Kidney (tissue), 14 donors: ENCODE data around the gene SH3GL3. TPM values are rescaled to one million over a fixed set of nuclear protein-coding genes. Genes with fewer than 3 reads are reported as not detected.

Experiments
- DNase-seq, 5 donors: peaks; one replicate each; pipeline ENCODE4 v3.0.0-alpha.2; 2013 to 2020
- FAIRE-seq: peaks from 2 replicates; lab custom pipeline; 2012; peaks lifted over from hg19 to GRCh38; lab: Jason Lieb, UNC
- H3K27ac ChIP-seq, 2 donors: one replicate each; pipeline ENCODE4 v1.7.0; 2013; ENCODE audit warnings: low read depth in 2 of 2, low read length in 2 of 2, inconsistent platforms in 1 of 2
- H3K27me3 ChIP-seq: one replicate; pipeline ENCODE4 v1.7.1; 2013; ENCODE audit warnings: low read length, inconsistent platforms; ENCODE audit not compliant: control insufficient read depth, insufficient read depth
- H3K36me3 ChIP-seq, 3 donors: one replicate each; pipeline versions ENCODE4 v1.7.0 to v1.7.1; 2013; ENCODE audit warnings: low read length in 3 of 3, control low read depth in 1 of 3, inconsistent platforms in 1 of 3; ENCODE audit not compliant: insufficient read depth in 3 of 3, control insufficient read depth in 2 of 3
- H3K4me1 ChIP-seq, 3 donors: one replicate each; pipeline versions ENCODE4 v1.7.0 to v1.7.1; 2013; ENCODE audit warnings: low read length in 3 of 3, inconsistent platforms in 1 of 3, low read depth in 1 of 3; ENCODE audit not compliant: control insufficient read depth in 2 of 3, insufficient read depth in 2 of 3
- H3K4me3 ChIP-seq, 3 donors: one replicate each; pipeline versions ENCODE4 v1.7.0 to v1.8.1; 2013; ENCODE audit warnings: low read length in 3 of 3, control low read depth in 1 of 3, inconsistent platforms in 1 of 3
- H3K9ac ChIP-seq, 3 donors: one replicate each; pipeline versions ENCODE4 v1.7.0 to v1.7.1; 2013; ENCODE audit warnings: low read length in 3 of 3, control low read depth in 1 of 3, inconsistent platforms in 1 of 3
- H3K9me3 ChIP-seq, 3 donors: one replicate each; pipeline versions ENCODE4 v1.7.0 to v1.7.1; 2013; ENCODE audit warnings: low read length in 3 of 3, control low read depth in 1 of 3, inconsistent platforms in 1 of 3; ENCODE audit not compliant: control insufficient read depth in 2 of 3, insufficient read depth in 1 of 3
- intact Hi-C: fragments of 100-400 bp; cut with DNase I; formaldehyde crosslinking; loops from one replicate; pipeline ENCODE4 v1.11.1; 2022
- polyA plus RNA-seq: library from polyadenylated mRNA; stranded (reverse); fragments of 350-450 nt; fragmentation: Illumina TruSeq; extraction: RNeasy Lipid Tissue Mini Kit (QIAGEN cat#74804); gene quantifications from one replicate; pipeline ENCODE4 v1.2.3, GENCODE V29; 2014; ENCODE audit warnings: low read depth, low replicate concordance; ENCODE audit not compliant: insufficient read depth
- total RNA-seq: library from RNA; stranded (reverse); fragmentation: NEBNext Ultra II Directional; extraction: Animal tissue kit (Norgen Biotek cat#: 25700); gene quantifications from one replicate; pipeline ENCODE4 v1.2.1, GENCODE V29; 2021
- TF ChIP-seq, protein P1 (sequence below): IDR thresholded peaks from 3 replicates; pipeline ENCODE4 v1.5.1; 2012; ENCODE audit warnings: mild to moderate bottlenecking, moderate library complexity, borderline replicate concordance; ENCODE audit not compliant: insufficient read depth; ENCODE audit errors: extremely low read depth
- donor health status: control.
- donor health status: control.
- donor health status: control.
- donor health status: control.
- donor health status: control.
- donor health status: DM: yes; HTN: yes; CAD: no.
- donor health status: Normal renal cell carcinoma (clear cell type).

SH3GL3 gene
- total and polyA plus RNA-seq, 2 donors from 2014 or later = 0.47 TPM; not detected in 1

DNA sequence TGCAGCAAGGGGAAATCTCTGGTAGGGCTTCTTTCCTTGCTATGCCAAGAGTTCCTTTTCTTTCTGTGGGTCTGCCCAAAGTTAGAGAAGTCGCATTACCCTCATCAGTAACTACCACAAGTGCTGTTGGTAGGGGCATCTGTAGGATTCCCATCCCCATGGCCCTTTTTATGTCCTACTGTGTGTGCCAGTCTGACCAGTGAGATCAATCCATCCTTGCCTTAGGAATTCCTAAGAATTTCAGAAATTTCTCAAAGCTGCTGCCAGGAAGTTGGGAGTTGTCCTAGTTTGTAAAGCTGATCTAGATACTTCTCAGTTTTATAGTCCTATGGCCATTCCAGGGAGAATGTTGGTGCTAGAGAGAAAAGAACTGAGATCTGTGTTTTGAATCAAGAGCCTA is 36.5 kb downstream of the SH3GL3 start:
- no peak overlapping the region for H3K9ac ChIP-seq
- H3K27ac ChIP-seq = no peak overlapping the region
- H3K9me3 ChIP-seq = peaks cover 0 to 15% (median 0%) of the 10 kb centered on the region in 3 donors
- intact Hi-C loops = no loop called here
- H3K4me3 ChIP-seq = no peak overlapping the region
- H3K27me3 ChIP-seq = no peaks in the 10 kb centered on the region
- H3K4me1 ChIP-seq = no peaks in the 10 kb centered on the region
- DNase-seq (no peak), FAIRE-seq (no peak)
- no peaks in the 10 kb centered on the region for H3K36me3 ChIP-seq
- TF ChIP-seq, protein P1, sequence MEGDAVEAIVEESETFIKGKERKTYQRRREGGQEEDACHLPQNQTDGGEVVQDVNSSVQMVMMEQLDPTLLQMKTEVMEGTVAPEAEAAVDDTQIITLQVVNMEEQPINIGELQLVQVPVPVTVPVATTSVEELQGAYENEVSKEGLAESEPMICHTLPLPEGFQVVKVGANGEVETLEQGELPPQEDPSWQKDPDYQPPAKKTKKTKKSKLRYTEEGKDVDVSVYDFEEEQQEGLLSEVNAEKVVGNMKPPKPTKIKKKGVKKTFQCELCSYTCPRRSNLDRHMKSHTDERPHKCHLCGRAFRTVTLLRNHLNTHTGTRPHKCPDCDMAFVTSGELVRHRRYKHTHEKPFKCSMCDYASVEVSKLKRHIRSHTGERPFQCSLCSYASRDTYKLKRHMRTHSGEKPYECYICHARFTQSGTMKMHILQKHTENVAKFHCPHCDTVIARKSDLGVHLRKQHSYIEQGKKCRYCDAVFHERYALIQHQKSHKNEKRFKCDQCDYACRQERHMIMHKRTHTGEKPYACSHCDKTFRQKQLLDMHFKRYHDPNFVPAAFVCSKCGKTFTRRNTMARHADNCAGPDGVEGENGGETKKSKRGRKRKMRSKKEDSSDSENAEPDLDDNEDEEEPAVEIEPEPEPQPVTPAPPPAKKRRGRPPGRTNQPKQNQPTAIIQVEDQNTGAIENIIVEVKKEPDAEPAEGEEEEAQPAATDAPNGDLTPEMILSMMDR = no peak

DNA sequence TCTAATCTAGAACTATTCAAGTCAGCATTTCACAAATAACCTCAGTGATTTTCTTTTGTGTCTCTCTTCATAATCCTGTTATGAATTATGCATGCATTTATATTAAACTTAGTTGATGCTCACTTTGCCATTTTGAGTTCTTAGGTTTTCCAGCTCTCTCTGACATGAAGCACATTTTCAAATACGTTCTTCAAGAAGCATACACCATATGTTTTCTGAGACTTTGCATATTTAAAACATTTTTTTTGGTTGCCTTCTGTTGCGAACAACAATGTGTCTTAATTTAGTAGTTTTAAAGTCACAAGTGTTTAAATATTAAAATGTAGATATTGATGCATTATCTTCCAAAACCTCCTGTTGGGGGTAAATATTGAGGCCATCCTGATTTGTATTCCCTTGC is 37.5 kb downstream of the SH3GL3 start:
- no peaks in the 10 kb centered on the region for H3K4me1 ChIP-seq
- DNase-seq (no peak), FAIRE-seq (no peak)
- no peaks in the 10 kb centered on the region for H3K27me3 ChIP-seq
- TF ChIP-seq, protein P1 = no peak
- H3K9ac ChIP-seq = no peak overlapping the region
- no peaks in the 10 kb centered on the region for H3K36me3 ChIP-seq
- H3K4me3 ChIP-seq = no peak overlapping the region
- intact Hi-C loops = no loop called here
- H3K9me3 ChIP-seq = peaks cover 0 to 15% (median 0%) of the 10 kb centered on the region in 3 donors
- H3K27ac ChIP-seq = no peak overlapping the region

DNA sequence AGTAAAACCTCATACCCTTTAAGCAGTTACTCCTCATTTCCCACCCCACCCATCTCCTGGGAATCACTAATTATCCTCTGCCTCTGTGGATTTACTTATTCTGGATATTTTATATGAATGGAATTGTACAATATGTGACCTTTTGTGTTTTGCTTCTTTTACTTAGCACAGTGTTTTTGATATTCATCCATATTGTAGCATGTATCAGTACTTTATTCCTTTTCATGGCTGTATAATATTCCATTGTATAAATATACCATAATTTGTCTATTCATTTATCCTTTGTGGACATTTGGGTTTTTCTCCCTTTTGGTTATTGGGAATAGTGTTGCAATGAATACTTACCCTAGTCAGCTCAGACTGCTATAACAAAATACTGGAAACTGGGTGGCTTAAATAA is 39.2 kb downstream of the SH3GL3 start:
- Histone ChIP-seq H3K27ac (no peak overlapping the region), H3K9me3 (peaks cover 0 to 15% (median 0%) of the 10 kb centered on the region in 3 donors), H3K36me3 (no peaks in the 10 kb centered on the region), H3K9ac (no peak overlapping the region), H3K27me3 (no peaks in the 10 kb centered on the region), H3K4me1 (no peaks in the 10 kb centered on the region), H3K4me3 (no peak overlapping the region)
- TF ChIP-seq, protein P1 = no peak
- FAIRE-seq (no peak), DNase-seq (no peak)
- intact Hi-C loops = no loop called here

DNA sequence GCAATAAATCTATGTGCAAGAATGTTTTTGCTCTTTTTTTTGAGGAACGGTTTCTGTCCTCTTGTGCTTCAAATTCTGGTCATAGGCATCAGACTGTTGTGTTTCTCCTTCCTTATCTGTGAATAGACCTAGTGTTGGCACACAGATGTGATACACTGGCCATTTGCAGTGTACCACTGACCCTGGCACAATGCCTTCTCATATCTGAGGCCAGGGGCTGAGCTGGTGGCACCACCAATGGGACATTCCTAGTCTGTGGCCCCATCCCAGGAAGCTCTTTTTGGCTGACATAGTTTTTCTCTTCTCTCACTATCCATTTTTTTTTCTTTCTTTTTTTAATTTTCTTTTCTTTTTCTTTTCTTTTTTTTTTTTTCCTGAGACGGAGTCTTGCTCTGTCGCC is 40.4 kb downstream of the SH3GL3 start:
- FAIRE-seq = no peak
- H3K27me3 ChIP-seq = no peaks in the 10 kb centered on the region
- H3K9me3 ChIP-seq = peaks cover 0 to 15% (median 0%) of the 10 kb centered on the region in 3 donors
- H3K4me3 ChIP-seq = no peak overlapping the region
- H3K36me3 ChIP-seq = no peaks in the 10 kb centered on the region
- no peak for DNase-seq
- H3K27ac ChIP-seq = no peak overlapping the region
- TF ChIP-seq, protein P1 = no peak
- H3K4me1 ChIP-seq = no peaks in the 10 kb centered on the region
- intact Hi-C loops = no loop called here
- H3K9ac ChIP-seq = no peak overlapping the region
